HG03558 (cell line): ENCODE results near the gene ARHGEF6.

Experiments
- ATAC-seq: cut with Tn5 transposase; IDR thresholded peaks from one replicate; pipeline ENCODE4 v1.9.1; 2021; ENCODE audit warnings: moderate number of reproducible peaks; ENCODE audit not compliant: unreplicated experiment; ENCODE audit errors: extremely low read depth

ARHGEF6 gene

GRCh38 chrX:136752346-136752745, 28.4 kb downstream of the ARHGEF6 start:
- ATAC-seq, result no peak

- no peak for ATAC-seq
Measured at GRCh38 chrX:136750364-136750763, 30.4 kb downstream of the ARHGEF6 start.

GRCh38 chrX:136747003-136747986, 33.4 kb downstream of the ARHGEF6 start:
- no peak for ATAC-seq

GRCh38 chrX:136745215-136746173, 35.2 kb downstream of the ARHGEF6 start:
- ATAC-seq, result no peak

- no peak for ATAC-seq
Measured at GRCh38 chrX:136742721-136743379, 37.9 kb downstream of the ARHGEF6 start.

- ATAC-seq, result no peak
Measured at GRCh38 chrX:136738049-136738729, 42.5 kb downstream of the ARHGEF6 start.

- no peak for ATAC-seq
Measured at GRCh38 chrX:136736690-136737089, 44.0 kb downstream of the ARHGEF6 start.

- ATAC-seq, result no peak
Measured at GRCh38 chrX:136735601-136736000, 45.1 kb downstream of the ARHGEF6 start.

GRCh38 chrX:136733613-136734012, 47.1 kb downstream of the ARHGEF6 start:
- no peak for ATAC-seq

- ATAC-seq, result no peak
Measured at GRCh38 chrX:136731798-136732197, 48.9 kb downstream of the ARHGEF6 start.

- ATAC-seq, result no peak
Measured at GRCh38 chrX:136731207-136731782, 49.4 kb downstream of the ARHGEF6 start.

- ATAC-seq, result no peak
Measured at GRCh38 chrX:136728393-136728792, 52.3 kb downstream of the ARHGEF6 start.

GRCh38 chrX:136725441-136726104, 55.2 kb downstream of the ARHGEF6 start:
- ATAC-seq, result no peak

GRCh38 chrX:136718091-136718490, 62.6 kb downstream of the ARHGEF6 start:
- ATAC-seq, result no peak

- peak; percentile 62 for ATAC-seq
Measured at GRCh38 chrX:136714626-136715599, 65.8 kb downstream of the ARHGEF6 start.

GRCh38 chrX:136712650-136713310, 68.0 kb downstream of the ARHGEF6 start:
- no peak for ATAC-seq

- ATAC-seq, result no peak
Measured at GRCh38 chrX:136711147-136711546, 69.6 kb downstream of the ARHGEF6 start.
